Hepatocyte (in vitro differentiated cells): ENCODE results near the gene CCT3.

Experiments
- EZH2 ChIP-seq: fragments of 200-600 bp; sonication (generic); IDR thresholded peaks from 2 replicates; pipeline ENCODE4 v1.6.1; 2016; ENCODE audit warnings: antibody characterized with exemption, mild to moderate bottlenecking, borderline replicate concordance
- TF ChIP-seq, protein P1 (sequence below): fragments of 200-600 bp; sonication (generic); IDR thresholded peaks from 2 replicates; pipeline ENCODE4 v1.5.1; 2016; ENCODE audit warnings: antibody characterized with exemption, mild to moderate bottlenecking; ENCODE audit not compliant: poor library complexity

DNA sequence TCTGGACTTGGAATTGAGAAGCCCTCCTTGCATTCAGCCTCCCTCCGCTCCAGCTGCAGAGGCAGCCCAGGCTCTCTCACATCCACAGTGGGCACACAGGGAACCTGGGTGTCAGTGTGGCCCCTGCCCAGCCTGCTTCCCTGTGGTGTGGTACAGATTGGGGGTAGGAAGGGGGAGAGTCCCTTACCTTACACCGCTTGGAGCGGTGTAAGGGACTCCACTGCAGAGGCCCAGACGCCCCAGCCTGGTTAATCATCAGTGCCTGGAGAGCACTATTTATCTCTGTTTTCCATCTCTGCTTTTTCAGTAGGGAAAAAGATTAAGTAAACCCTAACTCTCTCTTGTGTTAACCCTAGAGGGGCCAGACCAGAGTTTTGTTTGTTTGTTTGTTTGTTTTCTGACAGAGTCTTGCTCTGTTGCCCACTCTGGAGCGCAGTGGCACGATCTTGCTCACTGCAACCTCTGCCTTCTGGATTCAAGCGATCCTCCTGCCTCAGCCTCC, 30.1 kb upstream of the CCT3 start:
- TF ChIP-seq, protein P1, sequence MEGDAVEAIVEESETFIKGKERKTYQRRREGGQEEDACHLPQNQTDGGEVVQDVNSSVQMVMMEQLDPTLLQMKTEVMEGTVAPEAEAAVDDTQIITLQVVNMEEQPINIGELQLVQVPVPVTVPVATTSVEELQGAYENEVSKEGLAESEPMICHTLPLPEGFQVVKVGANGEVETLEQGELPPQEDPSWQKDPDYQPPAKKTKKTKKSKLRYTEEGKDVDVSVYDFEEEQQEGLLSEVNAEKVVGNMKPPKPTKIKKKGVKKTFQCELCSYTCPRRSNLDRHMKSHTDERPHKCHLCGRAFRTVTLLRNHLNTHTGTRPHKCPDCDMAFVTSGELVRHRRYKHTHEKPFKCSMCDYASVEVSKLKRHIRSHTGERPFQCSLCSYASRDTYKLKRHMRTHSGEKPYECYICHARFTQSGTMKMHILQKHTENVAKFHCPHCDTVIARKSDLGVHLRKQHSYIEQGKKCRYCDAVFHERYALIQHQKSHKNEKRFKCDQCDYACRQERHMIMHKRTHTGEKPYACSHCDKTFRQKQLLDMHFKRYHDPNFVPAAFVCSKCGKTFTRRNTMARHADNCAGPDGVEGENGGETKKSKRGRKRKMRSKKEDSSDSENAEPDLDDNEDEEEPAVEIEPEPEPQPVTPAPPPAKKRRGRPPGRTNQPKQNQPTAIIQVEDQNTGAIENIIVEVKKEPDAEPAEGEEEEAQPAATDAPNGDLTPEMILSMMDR, result no peak
- TF ChIP-seq EZH2, result no peak
